ENCODE data around the gene APOO. TPM values are rescaled to one million over a fixed set of nuclear protein-coding genes. Genes with fewer than 3 reads are reported as not detected.

APOO gene
- total and polyA plus RNA-seq, 2 of the 4 experiments (the other 2 are of a cell fraction): 9.0 to 14.2 TPM

GRCh38 chrX:23885803-23886202, 21.9 kb downstream of the APOO start:
- H3K56ac ChIP-seq (ENCODE audit: extremely low read depth, insufficient read depth, low read length): no peak overlapping the region
- H3K4me3 ChIP-seq (ENCODE audit: insufficient read depth, low read depth, low read length): no peak overlapping the region
- H2AK9ac ChIP-seq (replicated peaks; ENCODE audit: low read depth, low read length, poor library complexity): peak overlapping the region; percentile 46
- CTCF ChIA-PET: no interaction called here
- no peak overlapping the region for H2BK120ac ChIP-seq (ENCODE audit: low read depth, low read length)
- H2AK5ac ChIP-seq (ENCODE audit: low read depth, low read length): no peak overlapping the region
- H3K4me2 ChIP-seq (ENCODE audit: low read depth, low read length): no peak overlapping the region
- H4K20me1 ChIP-seq (ENCODE audit: insufficient read depth, low read length): no peaks in the 10 kb centered on the region
- DNase-seq: no peak
- no peaks in the 10 kb centered on the region for H3K27me3 ChIP-seq (ENCODE audit: control insufficient read depth, insufficient read depth, low read length)
- TF ChIP-seq RFX5 (IDR thresholded peaks at IDR 0.05; ENCODE audit: low read depth, low read length) (no peak), CTCF (conservative IDR thresholded peaks at IDR 0.05; ENCODE audit: low read depth, low read length) (no peak), POLR2A (IDR thresholded peaks at IDR 0.05; ENCODE audit: low read depth, low read length) (no peak)
- no peak overlapping the region for H4K8ac ChIP-seq (ENCODE audit: low read depth in 2 of 2, low read length in 2 of 2)
- intact Hi-C loops (cut with micrococcal nuclease) (no loop called here), in situ Hi-C loops (cut with MboI; ENCODE audit: low sequenced_read_pairs) (no loop called here), dilution Hi-C loops (cut with HindIII; ENCODE audit: low sequenced_read_pairs, unreplicated experiment) (no loop called here)
- H3K4ac ChIP-seq (ENCODE audit: low read depth, low read length): no peak overlapping the region
- H2BK5ac ChIP-seq (ENCODE audit: low read depth, low read length, poor library complexity, severe bottlenecking): no peak overlapping the region
- no peak overlapping the region for H4K5ac ChIP-seq (ENCODE audit: low read depth, low read length)
- 0% methylated on average over 1 of the region's 3 CpGs; no CpG with 5 or more reads in 1 of the 2 experiments for WGBS, 2 experiments (ENCODE audit: extremely low coverage in 2 of 2, insufficient read length in 1 of 2)
- no peak overlapping the region for H3K18ac ChIP-seq (ENCODE audit: low read depth, low read length)
- no peak overlapping the region; the same call in 1 of the 2 replicates for H3K23ac ChIP-seq (ENCODE audit: low read depth, low read length)
- H3K9me3 ChIP-seq (ENCODE audit: control insufficient read depth, insufficient read depth, low read length): no peaks in the 10 kb centered on the region
- POLR2A ChIA-PET (ENCODE audit: unreplicated experiment): no interaction called here
- ATAC-seq (ENCODE audit: low read depth): no peak
- no peak overlapping the region for H3K9ac ChIP-seq (ENCODE audit: low read depth, low read length)
- H4K91ac ChIP-seq (ENCODE audit: insufficient read depth, low read depth, low read length): no peak overlapping the region; the same call in 1 of the 2 replicates
- H3K36me3 ChIP-seq (ENCODE audit: control insufficient read depth, insufficient read depth, low read length): no peaks in the 10 kb centered on the region
- no peak overlapping the region for H2AFZ ChIP-seq (replicated peaks; ENCODE audit: low read length, poor library complexity)
- 0 out of 4 replicates have a peak, but pooled peaks cover 0 to 3% of the 10 kb centered on the region in 2 experiments for H3K79me1 ChIP-seq (ENCODE audit: low read depth in 1 of 2, low read length in 2 of 2)
- H3K9me1 ChIP-seq (ENCODE audit: insufficient read depth, low read length): no peaks in the 10 kb centered on the region
- BruUV-seq (replicated peaks): no TSS peak
- H3K14ac ChIP-seq (replicated peaks; ENCODE audit: low read depth, low read length): no peak overlapping the region
- peaks cover 8% of the 10 kb centered on the region; the same call in 1 of the 2 replicates for H3K4me1 ChIP-seq (ENCODE audit: control insufficient read depth, insufficient read depth, low read length)
- H2BK15ac ChIP-seq (ENCODE audit: low read depth, low read length): no peak overlapping the region
- no peak overlapping the region for H2BK20ac ChIP-seq (ENCODE audit: low read depth, low read length)
- no peak overlapping the region for H3K27ac ChIP-seq (ENCODE audit: insufficient read depth, low read length)
